Stimulated activated memory B cell treated with anti-CD40 and anti-IgM and Interleukin-4, amounts not matched to agents 10 μg/mL and 1 μg/mL and 100 μg/mL, for 72 hours (primary cell): ENCODE measurements around the gene DRD2.
A peak's percentile ranks its signal among the peaks of the same experiment; 100 is the strongest.
"Not testable (repeated sequence)": the region's sequence is repeated elsewhere in the genome, so short reads cannot be mapped to it uniquely, and the experiment has no call there.

ENCODE experiments used
- ATAC-seq: fragments of 150-1000 bp; cut with Tn5 transposase; 2 replicates; pipeline ENCODE4 v1.10.0; 2021
- H3K27ac Mint-ChIP-seq: one replicate; pipeline ENCODE4 v1.8.0; 2022; ENCODE audit warnings: mild to moderate bottlenecking, mixed read lengths
- H3K27me3 Mint-ChIP-seq: one replicate; pipeline ENCODE4 v1.8.0; 2022; ENCODE audit warnings: mixed read lengths
- H3K36me3 Mint-ChIP-seq: one replicate; pipeline ENCODE4 v1.8.0; 2022; ENCODE audit warnings: mixed read lengths
- H3K4me1 Mint-ChIP-seq: one replicate; pipeline ENCODE4 v1.8.0; 2022; ENCODE audit warnings: mixed read lengths
- H3K4me3 Mint-ChIP-seq: one replicate; pipeline ENCODE4 v1.8.0; 2022; ENCODE audit warnings: mild to moderate bottlenecking, moderate library complexity, mixed read lengths
- H3K9me3 Mint-ChIP-seq: one replicate; pipeline ENCODE4 v1.8.0; 2022; ENCODE audit warnings: mixed read lengths

The DRD2 gene

GRCh38 chr11:113475160-113475761 is at the start of gene DRD2:
Gene DRD2, minus strand, starts transcription at chr11:113475398. Its CDS starts 50,747 bp downstream, at chr11:113424651.
- no peak within 1 kb of the TSS for H3K27ac Mint-ChIP-seq
- H3K9me3 Mint-ChIP-seq: no peaks in the 10 kb centered on the region
- H3K4me3 Mint-ChIP-seq: peak within 1 kb of the TSS; percentile 6
- peaks cover 85% of the 10 kb centered on the region for H3K27me3 Mint-ChIP-seq
- peak; percentile 24 for ATAC-seq
- no peaks in the 10 kb centered on the region for H3K36me3 Mint-ChIP-seq
- H3K4me1 Mint-ChIP-seq: peaks cover 9% of the 10 kb centered on the region

DNA sequence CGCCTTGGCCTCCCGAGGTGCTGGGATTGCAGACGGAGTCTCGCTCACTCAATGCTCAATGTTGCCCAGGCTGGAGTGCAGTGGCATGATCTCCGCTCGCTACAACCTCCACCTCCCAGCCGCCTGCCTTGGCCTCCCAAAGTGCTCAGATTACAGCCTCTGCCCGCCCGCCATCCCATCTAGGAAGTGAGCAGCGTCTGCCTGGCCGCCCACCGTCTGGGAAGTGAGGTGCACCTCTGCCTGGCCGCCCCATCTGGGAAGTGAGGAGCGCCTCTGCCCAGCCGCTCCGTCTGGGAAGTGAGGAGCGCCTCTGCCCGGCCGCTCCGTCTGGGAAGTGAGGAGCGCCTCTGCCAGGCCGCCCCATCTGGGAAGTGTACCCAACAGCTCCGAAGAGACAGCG is 48.7 kb upstream of the DRD2 start:
- not testable (repeated sequence) for H3K4me1 Mint-ChIP-seq, ATAC-seq, H3K36me3 Mint-ChIP-seq, H3K27ac Mint-ChIP-seq, H3K4me3 Mint-ChIP-seq, H3K9me3 Mint-ChIP-seq
- peaks cover 40% of the 10 kb centered on the region for H3K27me3 Mint-ChIP-seq

- Mint-ChIP-seq H3K27ac (no peak overlapping the region), H3K9me3 (no peaks in the 10 kb centered on the region), H3K4me1 (no peaks in the 10 kb centered on the region), H3K27me3 (peaks cover 40% of the 10 kb centered on the region), H3K36me3 (no peaks in the 10 kb centered on the region), H3K4me3 (no peak overlapping the region)
- no peak for ATAC-seq
Measured at GRCh38 chr11:113521737-113522517, 46.7 kb upstream of the DRD2 start.

DNA sequence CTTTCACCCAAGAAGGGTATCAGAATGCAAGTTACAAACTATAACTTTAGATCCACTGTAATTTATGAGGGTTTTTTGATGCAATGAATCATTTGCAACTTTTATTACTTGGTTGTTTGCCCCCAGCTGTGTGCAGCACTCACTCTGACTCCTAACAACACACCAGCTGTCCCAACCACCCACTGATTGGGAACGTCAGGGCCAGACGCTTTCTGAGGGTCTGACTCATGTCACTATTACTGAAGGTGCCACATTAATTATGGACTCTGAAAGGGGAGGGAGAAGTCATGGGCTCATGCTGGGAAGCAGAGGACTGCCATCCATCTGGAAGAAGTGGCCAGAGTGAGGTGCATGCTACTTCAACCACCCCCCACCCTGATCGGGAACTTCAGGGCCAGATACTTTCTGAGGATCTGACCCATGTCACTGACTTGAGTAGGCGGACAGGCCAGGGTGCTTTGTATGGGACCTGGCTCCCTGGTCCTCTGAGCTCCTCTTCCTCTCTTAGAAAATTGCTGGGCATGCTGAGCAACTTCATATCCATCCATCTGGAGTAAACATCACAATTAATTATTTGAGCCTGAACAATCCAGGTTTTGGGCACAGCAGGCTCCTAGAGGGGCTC is 44.9 kb upstream of the DRD2 start:
- Mint-ChIP-seq H3K27me3 (peaks cover 40% of the 10 kb centered on the region), H3K4me3 (no peak overlapping the region), H3K4me1 (no peaks in the 10 kb centered on the region), H3K36me3 (no peaks in the 10 kb centered on the region), H3K27ac (no peak overlapping the region), H3K9me3 (no peaks in the 10 kb centered on the region)
- ATAC-seq: no peak

DNA sequence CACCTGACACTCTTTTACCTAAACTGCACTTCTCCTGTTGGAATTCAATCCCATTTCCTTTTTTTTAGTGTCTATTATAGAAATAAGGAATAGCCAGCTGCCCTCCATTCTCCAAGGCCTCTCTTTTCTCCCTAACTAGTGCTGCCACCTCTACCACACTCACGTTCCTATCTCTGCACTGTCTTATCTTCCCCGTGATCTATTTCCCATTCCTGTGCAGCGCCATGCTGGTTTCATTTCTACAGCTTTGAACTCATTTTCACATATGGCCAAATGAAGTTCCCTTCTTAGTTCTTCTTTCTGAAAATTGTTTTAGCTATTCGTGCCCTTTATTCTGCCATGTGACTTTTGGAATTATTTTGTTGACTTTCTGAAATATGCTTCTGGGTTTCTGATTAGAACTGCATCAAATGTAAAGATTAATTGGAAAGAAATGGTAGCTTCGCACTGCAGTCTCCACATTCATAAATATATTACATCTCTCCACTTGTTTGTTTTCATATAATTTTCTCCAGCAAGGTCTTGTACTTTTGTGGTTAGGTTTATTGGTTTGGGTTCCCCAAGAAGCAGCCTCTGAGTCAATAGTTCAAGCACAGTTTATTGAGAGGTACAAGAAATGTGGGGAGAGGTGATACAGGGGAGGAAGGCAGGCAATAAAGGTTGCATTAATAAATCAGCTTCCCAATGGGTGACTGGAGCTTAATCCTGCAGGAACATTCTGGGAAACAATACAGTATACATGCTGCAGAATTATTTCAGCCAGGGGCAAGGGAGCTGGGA is 43.7 kb upstream of the DRD2 start:
- H3K36me3 Mint-ChIP-seq: no peaks in the 10 kb centered on the region
- H3K4me3 Mint-ChIP-seq: no peak overlapping the region
- no peaks in the 10 kb centered on the region for H3K4me1 Mint-ChIP-seq
- no peak overlapping the region for H3K27ac Mint-ChIP-seq
- no peak for ATAC-seq
- peaks cover 36% of the 10 kb centered on the region for H3K27me3 Mint-ChIP-seq
- H3K9me3 Mint-ChIP-seq: no peaks in the 10 kb centered on the region

GRCh38 chr11:113517361-113517760 is 42.2 kb upstream of the DRD2 start:
- no peaks in the 10 kb centered on the region for H3K36me3 Mint-ChIP-seq
- no peaks in the 10 kb centered on the region for H3K9me3 Mint-ChIP-seq
- no peaks in the 10 kb centered on the region for H3K4me1 Mint-ChIP-seq
- H3K27me3 Mint-ChIP-seq: peaks cover 20% of the 10 kb centered on the region
- H3K27ac Mint-ChIP-seq: no peak overlapping the region
- no peak for ATAC-seq
- no peak overlapping the region for H3K4me3 Mint-ChIP-seq

- no peaks in the 10 kb centered on the region for H3K36me3 Mint-ChIP-seq
Measured at GRCh38 chr11:113514856-113515255, 39.7 kb upstream of the DRD2 start.

DNA sequence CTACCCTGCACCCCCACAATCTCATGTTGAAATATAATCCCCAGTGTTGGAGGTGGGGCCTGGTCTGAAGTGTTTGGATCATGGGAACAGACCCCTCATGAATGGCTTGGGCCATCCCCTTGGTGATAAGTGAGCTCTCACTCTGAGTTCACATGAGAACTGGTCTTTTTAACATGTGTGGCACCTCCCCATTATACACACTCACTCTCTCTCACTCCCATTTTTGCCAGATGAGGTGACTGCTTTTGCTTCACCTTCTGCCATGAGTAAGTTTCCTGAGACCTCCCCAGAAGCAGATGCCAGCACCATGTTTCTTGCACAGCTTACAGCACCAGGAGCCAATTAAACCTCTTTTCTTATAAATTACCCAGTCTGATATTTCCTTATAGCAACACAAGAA is 32.1 kb upstream of the DRD2 start:
- Mint-ChIP-seq H3K4me1 (no peaks in the 10 kb centered on the region), H3K4me3 (no peak overlapping the region), H3K27ac (no peak overlapping the region), H3K36me3 (no peaks in the 10 kb centered on the region), H3K9me3 (peaks cover 2% of the 10 kb centered on the region), H3K27me3 (peaks cover 39% of the 10 kb centered on the region)
- ATAC-seq: no peak

More at GRCh38 chr11:113514856-113515255, 39.7 kb upstream of the DRD2 start:
- Mint-ChIP-seq H3K9me3 (no peaks in the 10 kb centered on the region), H3K27ac (no peak overlapping the region), H3K27me3 (peaks cover 17% of the 10 kb centered on the region), H3K4me1 (no peaks in the 10 kb centered on the region), H3K4me3 (no peak overlapping the region)
- no peak for ATAC-seq

- peaks cover 2% of the 10 kb centered on the region for H3K9me3 Mint-ChIP-seq
- H3K4me1 Mint-ChIP-seq: peaks cover 4% of the 10 kb centered on the region
- no peak overlapping the region for H3K27ac Mint-ChIP-seq
- no peaks in the 10 kb centered on the region for H3K36me3 Mint-ChIP-seq
- no peak for ATAC-seq
- peaks cover 43% of the 10 kb centered on the region for H3K27me3 Mint-ChIP-seq
- no peak overlapping the region for H3K4me3 Mint-ChIP-seq
Measured at GRCh38 chr11:113506893-113507292, 31.7 kb upstream of the DRD2 start.

GRCh38 chr11:113506461-113506860 is 31.3 kb upstream of the DRD2 start:
- no peak for ATAC-seq
- Mint-ChIP-seq H3K36me3 (no peaks in the 10 kb centered on the region), H3K9me3 (peaks cover 2% of the 10 kb centered on the region), H3K4me1 (peaks cover 9% of the 10 kb centered on the region), H3K27ac (no peak overlapping the region), H3K27me3 (peaks cover 43% of the 10 kb centered on the region), H3K4me3 (no peak overlapping the region)

DNA sequence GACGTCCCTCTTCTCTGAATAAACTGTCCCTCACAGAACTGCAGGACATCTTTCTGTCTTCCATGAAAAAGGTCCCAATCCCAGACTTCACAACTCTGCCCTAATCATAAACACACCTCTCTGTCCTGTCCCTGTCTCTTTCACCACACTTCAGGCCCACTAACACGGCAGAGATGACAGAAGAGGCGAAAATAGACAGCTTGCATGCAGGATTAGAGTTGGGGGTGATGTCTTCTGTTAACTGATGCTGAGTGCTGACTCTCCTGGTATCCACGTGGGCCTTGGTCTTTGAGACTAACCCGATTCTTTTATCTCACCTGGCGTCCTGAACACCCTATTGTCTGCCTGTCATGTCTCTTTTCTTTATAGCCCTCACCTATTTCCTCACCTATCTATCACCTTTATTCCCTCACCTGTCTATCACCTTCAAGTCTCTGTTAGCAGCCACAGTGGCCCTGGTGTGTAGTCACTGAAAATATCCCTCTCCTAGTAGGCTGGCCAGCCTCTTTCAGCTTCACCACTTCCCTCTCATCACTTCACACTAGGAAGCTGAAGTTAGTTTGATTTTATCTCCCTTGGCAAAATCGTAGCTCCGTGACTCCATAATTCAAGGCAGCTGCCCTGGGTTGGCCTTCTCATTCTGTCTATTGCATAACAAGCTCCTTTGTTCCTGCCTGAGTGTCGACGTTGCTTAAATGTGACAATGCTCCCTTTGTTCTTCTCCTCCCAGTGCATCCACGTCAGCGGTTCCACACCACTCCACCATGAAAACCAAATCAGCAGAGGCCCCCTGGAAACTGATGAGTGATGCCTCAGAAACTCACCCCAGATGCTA is 30.6 kb upstream of the DRD2 start:
- no peak for ATAC-seq
- H3K27me3 Mint-ChIP-seq: peaks cover 36% of the 10 kb centered on the region
- H3K4me1 Mint-ChIP-seq: peaks cover 9% of the 10 kb centered on the region
- H3K4me3 Mint-ChIP-seq: no peak overlapping the region
- peaks cover 2% of the 10 kb centered on the region for H3K9me3 Mint-ChIP-seq
- no peak overlapping the region for H3K27ac Mint-ChIP-seq
- H3K36me3 Mint-ChIP-seq: no peaks in the 10 kb centered on the region

- no peaks in the 10 kb centered on the region for H3K36me3 Mint-ChIP-seq
- H3K27me3 Mint-ChIP-seq: peaks cover 31% of the 10 kb centered on the region
- ATAC-seq: no peak
- H3K27ac Mint-ChIP-seq: no peak overlapping the region
- peaks cover 2% of the 10 kb centered on the region for H3K9me3 Mint-ChIP-seq
- H3K4me1 Mint-ChIP-seq: peaks cover 9% of the 10 kb centered on the region
- no peak overlapping the region for H3K4me3 Mint-ChIP-seq
Measured at GRCh38 chr11:113505046-113505445, 29.8 kb upstream of the DRD2 start.

DNA sequence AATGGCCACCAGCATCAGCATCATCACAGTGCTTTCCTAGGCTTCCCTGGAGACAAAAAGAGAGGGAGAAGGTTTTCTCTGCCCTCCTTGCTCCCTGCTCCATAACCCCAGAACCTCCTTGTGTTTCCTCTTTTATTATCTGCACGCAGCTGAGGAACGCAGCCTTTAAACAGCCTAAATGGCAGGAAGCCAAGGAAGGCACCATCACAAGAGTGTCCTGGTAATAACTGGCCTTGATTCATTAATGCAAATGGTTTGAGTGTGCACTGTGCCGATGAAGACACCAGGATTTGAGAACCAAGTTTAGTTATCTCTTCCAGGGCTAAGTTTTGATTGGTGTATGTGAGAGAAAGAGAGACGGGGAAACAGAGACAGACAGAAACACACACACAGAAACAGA is 29.4 kb upstream of the DRD2 start:
- H3K36me3 Mint-ChIP-seq: no peaks in the 10 kb centered on the region
- H3K27ac Mint-ChIP-seq: no peak overlapping the region
- peaks cover 9% of the 10 kb centered on the region for H3K4me1 Mint-ChIP-seq
- H3K9me3 Mint-ChIP-seq: peaks cover 1% of the 10 kb centered on the region
- no peak overlapping the region for H3K4me3 Mint-ChIP-seq
- no peak for ATAC-seq
- peaks cover 31% of the 10 kb centered on the region for H3K27me3 Mint-ChIP-seq

- peaks cover 9% of the 10 kb centered on the region for H3K4me1 Mint-ChIP-seq
- H3K36me3 Mint-ChIP-seq: no peaks in the 10 kb centered on the region
- no peaks in the 10 kb centered on the region for H3K9me3 Mint-ChIP-seq
- H3K4me3 Mint-ChIP-seq: no peak overlapping the region
- no peak for ATAC-seq
- peaks cover 31% of the 10 kb centered on the region for H3K27me3 Mint-ChIP-seq
- no peak overlapping the region for H3K27ac Mint-ChIP-seq
Measured at GRCh38 chr11:113504071-113504470, 28.9 kb upstream of the DRD2 start.
